BLaER1 treated with 17β-estradiol and CSF1 and Interleukin-3, amounts not matched to agents 10 nM and 100 nM (cell line): Measurements from ENCODE around the gene ZDHHC9.
A peak's percentile ranks its signal among the peaks of the same experiment; 100 is the strongest.

Source experiments
- H3K27ac ChIP-seq, 11 experiments: shearing (Covaris generic); formaldehyde crosslinking; 2 replicates each; pipeline ENCODE4 v1.8.1; 2022
- H3K27me3 ChIP-seq, 11 experiments: shearing (Covaris generic); formaldehyde crosslinking; 2 replicates each; pipeline ENCODE4 v1.8.1; 2022
- H3K36me3 ChIP-seq, 11 experiments: shearing (Covaris generic); formaldehyde crosslinking; 2 replicates each; pipeline ENCODE4 v1.8.1; 2022
- H3K4me1 ChIP-seq, 10 experiments: shearing (Covaris generic); formaldehyde crosslinking; 2 replicates each; pipeline ENCODE4 v1.8.1; 2022
- H3K4me2 ChIP-seq, 11 experiments: shearing (Covaris generic); formaldehyde crosslinking; 2 replicates each; pipeline ENCODE4 v1.8.1; 2022
- H3K4me3 ChIP-seq, 10 experiments: shearing (Covaris generic); formaldehyde crosslinking; 2 replicates each; pipeline ENCODE4 v1.8.1; 2022
- H3K9ac ChIP-seq, 11 experiments: shearing (Covaris generic); formaldehyde crosslinking; 2 replicates each; pipeline ENCODE4 v1.8.1; 2022
- H3K9me3 ChIP-seq, 11 experiments: shearing (Covaris generic); formaldehyde crosslinking; replicated peaks in 1 of 11; 2 replicates each; pipeline ENCODE4 v1.8.1; 2022
- H4K20me1 ChIP-seq, 11 experiments: shearing (Covaris generic); formaldehyde crosslinking; 2 replicates each; pipeline ENCODE4 v1.8.1; 2022
- Cebpa-rat ChIP-seq, 11 experiments: shearing (Covaris generic); IDR thresholded peaks; 2 replicates each; pipeline ENCODE4 v1.8.1; 2022

The ZDHHC9 gene

DNA sequence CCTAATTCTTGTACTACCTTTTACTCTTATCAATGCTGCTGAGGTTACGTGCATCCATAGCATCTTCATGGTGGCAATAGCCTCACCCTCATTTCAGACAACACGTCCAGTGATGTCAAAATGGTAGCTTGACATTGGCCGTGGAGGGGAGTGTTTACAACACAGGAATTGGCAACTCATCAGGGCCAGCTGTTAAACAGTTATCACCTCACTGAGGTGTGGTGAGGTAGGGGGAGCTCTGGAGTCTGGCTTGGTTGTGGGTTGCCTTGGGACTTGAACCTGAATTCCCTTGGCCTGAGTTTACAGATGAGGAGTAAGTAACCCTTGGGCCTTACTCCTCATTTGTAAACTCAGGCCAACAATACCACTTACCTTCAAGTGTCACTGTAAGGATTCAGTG is 53.5 kb downstream of the ZDHHC9 start:
- peaks cover 69 to 88% (median 80%) of the 10 kb centered on the region in 11 experiments for H3K36me3 ChIP-seq
- H3K9me3 ChIP-seq, result no peaks in the 10 kb centered on the region
- H3K9ac ChIP-seq, result no peak overlapping the region
- no peak overlapping the region for H3K4me3 ChIP-seq
- peaks cover 40 to 100% (median 98%) of the 10 kb centered on the region in 11 experiments; a peak in 21 of 22 replicates for H4K20me1 ChIP-seq
- peaks cover 0 to 86% (median 54%) of the 10 kb centered on the region in 11 experiments; a peak in 21 of 22 replicates for H3K27me3 ChIP-seq
- no peak overlapping the region for H3K27ac ChIP-seq
- TF ChIP-seq Cebpa-rat (IDR thresholded peaks at IDR 0.05), result no peak
- peaks cover 27 to 48% (median 30%) of the 10 kb centered on the region in 10 experiments for H3K4me1 ChIP-seq
- H3K4me2 ChIP-seq, result no peak overlapping the region

DNA sequence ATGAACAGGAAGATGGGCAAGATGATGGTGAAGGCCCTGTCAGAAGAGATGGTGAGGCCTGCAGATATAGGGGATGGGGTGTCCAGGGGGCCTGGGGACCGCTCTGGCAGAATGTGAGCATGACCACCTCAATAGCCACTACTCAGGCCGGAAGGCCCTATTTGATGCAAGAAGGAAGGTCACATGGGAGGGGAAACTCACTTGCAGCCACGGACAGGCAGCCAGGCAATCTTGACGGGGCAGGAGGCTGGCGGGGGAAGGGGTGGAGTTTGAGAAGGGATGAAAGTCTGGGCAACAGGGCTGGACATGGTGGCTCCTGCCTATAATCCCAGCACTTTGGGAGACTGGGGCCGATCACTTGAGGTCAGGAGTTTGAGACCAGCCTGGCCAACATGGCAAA is 55.2 kb downstream of the ZDHHC9 start:
- Histone ChIP-seq H3K4me1 (peaks cover 41 to 47% (median 43%) of the 10 kb centered on the region in 10 experiments), H3K36me3 (peaks cover 56 to 88% (median 75%) of the 10 kb centered on the region in 11 experiments), H3K4me2 (no peak overlapping the region), H3K27me3 (peaks cover 7 to 90% (median 56%) of the 10 kb centered on the region in 11 experiments; a peak in 21 of 22 replicates), H3K4me3 (no peak overlapping the region), H3K27ac (no peak overlapping the region), H3K9ac (no peak overlapping the region), H4K20me1 (peaks cover 50 to 100% (median 98%) of the 10 kb centered on the region in 11 experiments; a peak in 21 of 22 replicates), H3K9me3 (no peaks in the 10 kb centered on the region)
- no peak for TF ChIP-seq Cebpa-rat (IDR thresholded peaks at IDR 0.05)

DNA sequence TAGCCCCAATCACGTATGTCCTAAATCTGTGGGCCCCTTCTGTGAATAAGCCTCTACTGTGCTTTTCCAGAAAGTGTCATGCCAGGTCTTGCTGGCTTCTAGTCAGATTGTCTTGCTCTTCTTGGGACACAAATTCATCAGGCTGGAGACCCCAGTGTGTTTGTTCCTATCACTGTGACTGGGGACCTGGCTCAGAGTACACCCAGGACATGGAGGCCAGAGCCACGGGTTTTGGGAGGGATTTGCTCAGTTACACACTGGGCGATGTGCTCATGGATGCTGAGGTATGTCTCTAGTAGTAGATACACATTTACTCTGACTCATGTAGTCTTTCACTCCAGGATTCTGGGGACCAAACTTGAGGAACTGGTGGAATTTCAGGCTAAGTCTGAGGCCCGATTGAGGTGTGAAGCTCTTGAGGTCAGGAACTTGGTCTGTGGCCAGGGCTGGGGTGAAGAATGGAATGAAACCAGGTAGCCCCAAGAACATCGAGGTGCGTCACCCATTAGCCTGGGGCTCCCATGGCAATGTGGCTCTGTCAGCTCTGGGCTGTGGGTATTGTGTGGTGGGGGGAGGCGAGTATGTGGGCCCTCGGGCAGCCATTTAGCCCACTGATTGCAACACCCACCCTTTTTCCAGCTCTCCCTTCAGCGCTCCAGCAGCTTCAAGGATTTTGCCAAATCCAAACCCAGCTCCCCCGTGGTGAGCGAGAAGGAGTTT is 56.2 kb downstream of the ZDHHC9 start:
- peaks cover 56 to 88% (median 75%) of the 10 kb centered on the region in 11 experiments for H3K36me3 ChIP-seq
- H3K9me3 ChIP-seq, result no peaks in the 10 kb centered on the region
- H3K9ac ChIP-seq, result peak overlapping the region in 4 of 11 experiments; percentile 6 to 66 (median 30); a peak in 1 of 22 replicates
- H3K4me3 ChIP-seq, result no peak overlapping the region
- H3K4me2 ChIP-seq, result peak overlapping the region; percentile 82 to 98 (median 91); a peak in 18 of 22 replicates
- peaks cover 51 to 57% (median 52%) of the 10 kb centered on the region in 10 experiments for H3K4me1 ChIP-seq
- H3K27ac ChIP-seq, result peak overlapping the region in 9 of 11 experiments; percentile 12 to 73 (median 66); a peak in 17 of 22 replicates
- peaks cover 7 to 91% (median 63%) of the 10 kb centered on the region in 11 experiments; a peak in 21 of 22 replicates for H3K27me3 ChIP-seq
- peaks cover 51 to 100% (median 98%) of the 10 kb centered on the region in 11 experiments; a peak in 21 of 22 replicates for H4K20me1 ChIP-seq
- no peak for TF ChIP-seq Cebpa-rat (IDR thresholded peaks at IDR 0.05)

DNA sequence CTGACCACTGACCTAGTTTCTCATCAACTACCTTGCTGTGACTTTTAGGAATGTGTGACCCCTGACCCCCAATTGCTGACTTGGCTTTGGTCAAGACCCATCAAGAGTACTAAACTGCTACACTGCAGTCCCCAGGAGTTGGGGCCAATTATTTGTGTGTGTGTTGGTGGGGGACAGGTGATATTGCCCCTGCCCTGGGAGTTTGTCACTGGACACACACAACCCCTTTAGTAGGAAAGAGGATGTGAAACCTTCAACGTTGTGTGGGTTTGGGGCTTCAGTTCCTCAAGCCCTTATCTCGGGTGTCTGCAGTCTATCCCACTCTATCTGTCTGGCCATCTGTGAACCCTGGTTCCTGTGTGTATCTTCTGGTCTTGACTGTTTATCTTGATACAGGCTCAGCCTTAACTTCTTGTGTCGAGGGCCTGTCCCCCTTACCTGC is 57.5 kb downstream of the ZDHHC9 start:
- Histone ChIP-seq H3K4me2 (peak overlapping the region; percentile 82 to 98 (median 91)), H3K4me1 (peaks cover 58 to 67% (median 63%) of the 10 kb centered on the region in 10 experiments), H3K4me3 (peak overlapping the region; percentile 19 to 77 (median 42); a peak in 15 of 20 replicates), H3K27me3 (peaks cover 15 to 91% (median 62%) of the 10 kb centered on the region in 11 experiments; a peak in 21 of 22 replicates), H3K9me3 (no peaks in the 10 kb centered on the region), H3K9ac (peak overlapping the region in 10 of 11 experiments; percentile 31 to 66 (median 52); a peak in 16 of 22 replicates), H4K20me1 (peaks cover 57 to 99% (median 96%) of the 10 kb centered on the region in 11 experiments; a peak in 21 of 22 replicates), H3K27ac (peak overlapping the region in 9 of 11 experiments; percentile 51 to 73 (median 66); a peak in 18 of 22 replicates), H3K36me3 (peaks cover 49 to 86% (median 71%) of the 10 kb centered on the region in 11 experiments)
- no peak for TF ChIP-seq Cebpa-rat (IDR thresholded peaks at IDR 0.05)

DNA sequence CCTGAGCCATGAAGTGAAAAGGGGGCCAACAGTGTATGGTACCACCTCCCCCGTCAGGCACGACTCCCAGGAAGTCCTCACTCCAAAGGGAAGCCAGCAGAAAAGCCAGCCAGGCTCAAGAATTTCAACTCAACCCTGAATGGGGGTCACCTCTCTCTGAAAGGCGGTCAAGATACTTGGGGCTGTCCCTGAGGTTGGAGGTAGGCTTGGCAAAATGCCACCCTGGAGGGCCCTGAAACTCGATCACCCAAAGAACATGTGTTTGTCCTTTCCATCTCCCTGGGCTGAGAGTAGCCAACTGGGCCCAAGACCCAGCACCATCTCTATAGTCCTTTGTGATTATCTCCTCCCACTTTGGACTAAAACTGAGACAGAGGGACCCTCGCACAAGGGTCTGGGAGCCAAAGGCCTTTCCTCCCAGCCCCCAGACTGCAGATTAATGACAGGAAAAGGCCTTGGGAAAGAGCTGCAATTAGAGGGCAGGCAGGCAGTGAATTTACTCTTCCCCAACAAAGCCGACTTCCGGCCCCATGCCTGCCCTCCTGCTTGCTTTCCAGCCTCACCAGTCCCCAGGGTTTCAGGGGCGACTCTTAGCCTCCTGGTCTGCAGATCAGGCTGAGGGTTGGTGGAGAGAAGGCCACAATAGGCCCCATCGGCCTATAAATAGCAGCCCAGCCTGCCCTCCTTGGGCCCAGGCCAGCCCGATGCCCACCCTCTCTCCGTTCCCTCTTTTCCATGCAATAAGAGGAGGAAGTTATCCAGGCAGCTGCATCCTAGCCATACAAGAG is 58.3 kb downstream of the ZDHHC9 start:
- Histone ChIP-seq H3K4me2 (peak overlapping the region; percentile 82 to 98 (median 91)), H3K4me3 (peak overlapping the region; percentile 19 to 77 (median 42); a peak in 19 of 20 replicates), H3K4me1 (peaks cover 58 to 67% (median 63%) of the 10 kb centered on the region in 10 experiments), H3K27me3 (peaks cover 15 to 90% (median 62%) of the 10 kb centered on the region in 11 experiments), H3K36me3 (peaks cover 41 to 78% (median 63%) of the 10 kb centered on the region in 11 experiments; a peak in 21 of 22 replicates), H3K9me3 (peaks cover 0 to 6% (median 0%) of the 10 kb centered on the region in 11 experiments; a peak in 1 of 22 replicates), H3K27ac (peak overlapping the region in 10 of 11 experiments; percentile 50 to 73 (median 66); a peak in 19 of 22 replicates), H4K20me1 (peaks cover 57 to 90% (median 87%) of the 10 kb centered on the region in 11 experiments; a peak in 21 of 22 replicates), H3K9ac (peak overlapping the region; percentile 21 to 66 (median 47); a peak in 19 of 22 replicates)
- TF ChIP-seq Cebpa-rat (IDR thresholded peaks at IDR 0.05), result no peak

DNA sequence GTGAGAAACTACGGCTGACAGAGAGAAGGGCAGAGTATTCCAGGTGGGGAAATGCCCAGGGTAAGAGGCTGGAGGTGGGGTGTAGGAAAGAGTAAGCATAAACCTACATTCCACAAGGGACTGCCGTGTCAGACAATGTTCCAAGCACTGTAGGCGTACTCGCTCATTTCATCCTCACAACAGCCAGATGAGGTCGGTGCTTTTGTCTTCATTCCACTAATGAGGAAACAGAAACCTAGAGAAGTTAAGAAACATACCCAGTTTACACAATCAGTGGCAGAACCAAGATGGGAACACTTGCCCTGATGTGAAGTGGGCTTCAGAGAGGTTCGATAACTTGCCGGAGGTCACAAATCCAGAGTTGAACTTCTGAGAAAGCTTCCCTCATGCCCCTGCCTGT is 59.3 kb downstream of the ZDHHC9 start:
- Histone ChIP-seq H3K27ac (peak overlapping the region in 10 of 11 experiments; percentile 16 to 93 (median 80); a peak in 14 of 22 replicates), H3K4me3 (peak overlapping the region in 7 of 10 experiments; percentile 67 to 80 (median 73); a peak in 14 of 20 replicates), H4K20me1 (peaks cover 57 to 81% (median 78%) of the 10 kb centered on the region in 11 experiments; a peak in 21 of 22 replicates), H3K4me2 (peak overlapping the region; percentile 83 to 98 (median 93)), H3K9me3 (peaks cover 0 to 6% (median 0%) of the 10 kb centered on the region in 11 experiments; a peak in 2 of 22 replicates), H3K9ac (peak overlapping the region in 9 of 11 experiments; percentile 9 to 92 (median 59); a peak in 9 of 22 replicates), H3K36me3 (peaks cover 31 to 68% (median 53%) of the 10 kb centered on the region in 11 experiments; a peak in 21 of 22 replicates), H3K4me1 (peaks cover 60 to 72% (median 67%) of the 10 kb centered on the region in 10 experiments), H3K27me3 (peaks cover 19 to 90% (median 62%) of the 10 kb centered on the region in 11 experiments)
- no peak for TF ChIP-seq Cebpa-rat (IDR thresholded peaks at IDR 0.05)

DNA sequence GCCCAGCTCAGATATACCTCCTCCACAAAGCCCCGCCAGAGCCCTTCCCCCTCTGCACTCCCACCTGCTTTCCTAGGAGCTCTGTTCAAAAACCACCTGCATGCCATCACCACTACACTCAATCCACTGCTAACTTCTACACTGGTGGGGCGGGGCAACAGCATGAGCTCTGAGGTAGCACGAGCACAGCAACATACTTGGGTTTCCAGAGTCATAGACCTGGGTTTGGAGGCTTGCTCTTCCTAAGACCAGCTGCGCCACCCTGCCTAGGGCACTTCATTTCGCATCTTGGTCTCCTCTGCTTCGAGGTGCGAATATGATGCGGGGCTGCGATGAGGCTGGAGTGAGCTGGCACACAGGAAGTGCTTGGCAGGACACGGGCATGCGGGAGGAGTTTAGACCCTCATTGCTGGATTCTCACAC is 60.4 kb downstream of the ZDHHC9 start:
- peaks cover 71 to 80% (median 78%) of the 10 kb centered on the region in 10 experiments for H3K4me1 ChIP-seq
- peak overlapping the region in 10 of 11 experiments; percentile 16 to 92 (median 78); a peak in 12 of 22 replicates for H3K9ac ChIP-seq
- peaks cover 57 to 70% (median 67%) of the 10 kb centered on the region in 11 experiments; a peak in 21 of 22 replicates for H4K20me1 ChIP-seq
- peak overlapping the region in 10 of 11 experiments; percentile 20 to 93 (median 80); a peak in 16 of 22 replicates for H3K27ac ChIP-seq
- peak overlapping the region; percentile 59 to 80 (median 72); a peak in 19 of 20 replicates for H3K4me3 ChIP-seq
- H3K36me3 ChIP-seq, result peaks cover 27 to 57% (median 42%) of the 10 kb centered on the region in 11 experiments; a peak in 21 of 22 replicates
- peaks cover 23 to 91% (median 65%) of the 10 kb centered on the region in 11 experiments for H3K27me3 ChIP-seq
- peaks cover 0 to 6% (median 0%) of the 10 kb centered on the region in 11 experiments; a peak in 2 of 22 replicates for H3K9me3 ChIP-seq
- TF ChIP-seq Cebpa-rat (IDR thresholded peaks at IDR 0.05), result no peak
- H3K4me2 ChIP-seq, result peak overlapping the region; percentile 83 to 98 (median 93)
